Colon (tissue), 2 donors: Measurements from ENCODE around the gene CACNG6.
"Not testable (repeated sequence)": the region's sequence is repeated elsewhere in the genome, so short reads cannot be mapped to it uniquely, and the experiment has no call there.

Source experiments
- FAIRE-seq: peaks from 2 replicates; lab custom pipeline; 2012; peaks lifted over from hg19 to GRCh38; lab: Jason Lieb, UNC
- donor health status: control.
- donor health status: control.

The CACNG6 gene

GRCh38 chr19:53991224-53992113, at the start of gene CACNG6:
CACNG6 (plus strand) TSS chr19:53991637; CDS start chr19:53992878, 1,241 bp downstream.
- no peak for FAIRE-seq

GRCh38 chr19:53942001-53942786, 49.2 kb upstream of the CACNG6 start:
- FAIRE-seq, result no peak

- no peak for FAIRE-seq
Measured at GRCh38 chr19:53944416-53944815, 47.0 kb upstream of the CACNG6 start.

GRCh38 chr19:53944933-53945332, 46.5 kb upstream of the CACNG6 start:
- FAIRE-seq, result no peak

GRCh38 chr19:53945441-53945840, 46.0 kb upstream of the CACNG6 start:
- no peak for FAIRE-seq

GRCh38 chr19:53945998-53946397, 45.4 kb upstream of the CACNG6 start:
- FAIRE-seq, result no peak

GRCh38 chr19:53947624-53948023, 43.8 kb upstream of the CACNG6 start:
- no peak for FAIRE-seq

- not testable (repeated sequence) for FAIRE-seq
Measured at GRCh38 chr19:53948611-53949010, 42.8 kb upstream of the CACNG6 start.

- FAIRE-seq, result no peak
Measured at GRCh38 chr19:53951436-53951835, 40.0 kb upstream of the CACNG6 start.

- no peak for FAIRE-seq
Measured at GRCh38 chr19:53951947-53952346, 39.5 kb upstream of the CACNG6 start.

GRCh38 chr19:53953383-53953782, 38.1 kb upstream of the CACNG6 start:
- no peak for FAIRE-seq

- no peak for FAIRE-seq
Measured at GRCh38 chr19:53957448-53958167, 33.8 kb upstream of the CACNG6 start.

- no peak for FAIRE-seq
Measured at GRCh38 chr19:53958168-53958571, 33.3 kb upstream of the CACNG6 start.

- no peak for FAIRE-seq
Measured at GRCh38 chr19:53958823-53959757, 32.3 kb upstream of the CACNG6 start.

- FAIRE-seq, result no peak
Measured at GRCh38 chr19:53960187-53960586, 31.2 kb upstream of the CACNG6 start.

- no peak for FAIRE-seq
Measured at GRCh38 chr19:53960886-53961285, 30.6 kb upstream of the CACNG6 start.

GRCh38 chr19:53961523-53962356, 29.7 kb upstream of the CACNG6 start:
- no peak for FAIRE-seq

- no peak for FAIRE-seq
Measured at GRCh38 chr19:53962887-53963431, 28.5 kb upstream of the CACNG6 start, which contains the start of gene CACNG8. CACNG8 (plus strand) TSS chr19:53962937.

GRCh38 chr19:53965091-53965490, 26.3 kb upstream of the CACNG6 start:
- no peak for FAIRE-seq

- no peak for FAIRE-seq
Measured at GRCh38 chr19:53966931-53967330, 24.5 kb upstream of the CACNG6 start.
